Non-pigmented ciliary epithelial cell (primary cell): Measurements from ENCODE around the gene TMCO6.
"Not testable (repeated sequence)": the region's sequence is repeated elsewhere in the genome, so short reads cannot be mapped to it uniquely, and the experiment has no call there.

Source experiments
- DNase-seq: peaks from one replicate; pipeline ENCODE4 v3.0.0-alpha.2; 2010; ENCODE audit warnings: low read depth

The TMCO6 gene

DNA sequence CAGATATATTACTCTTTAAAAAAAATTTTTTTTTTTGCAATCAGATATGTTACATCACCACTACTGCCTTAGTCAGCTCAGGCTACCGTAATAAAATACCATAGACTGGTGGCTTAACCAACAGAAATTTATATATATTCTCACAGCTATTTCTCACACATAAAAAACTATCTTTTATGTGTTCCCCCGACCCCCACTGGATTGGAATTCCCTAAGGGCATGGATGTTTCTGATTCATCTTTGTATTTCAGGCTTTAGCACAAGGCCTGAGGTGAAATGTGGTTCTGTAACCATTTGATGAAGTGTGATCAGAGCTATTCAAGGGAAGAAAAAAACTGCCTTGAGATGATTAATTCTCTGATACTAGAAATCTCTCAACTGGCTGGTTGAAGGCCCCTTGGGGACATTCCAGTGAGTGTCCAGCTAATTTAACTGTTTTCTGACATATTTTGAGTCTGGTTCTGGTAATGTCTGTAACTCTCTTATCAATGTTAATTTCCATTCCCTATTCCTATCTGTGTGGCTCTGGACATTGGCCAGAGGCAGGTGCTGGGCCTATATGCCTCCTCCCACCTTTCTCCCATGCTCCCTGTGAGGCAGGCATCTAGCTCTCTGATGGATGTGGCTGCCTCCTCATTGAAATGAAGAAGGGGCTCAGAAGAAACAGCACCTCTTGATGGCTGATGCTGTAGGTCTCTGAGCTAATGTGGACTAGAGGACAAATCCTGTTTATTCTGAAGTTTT lies 8.8 kb upstream of the TMCO6 start:
- no peak for DNase-seq

DNA sequence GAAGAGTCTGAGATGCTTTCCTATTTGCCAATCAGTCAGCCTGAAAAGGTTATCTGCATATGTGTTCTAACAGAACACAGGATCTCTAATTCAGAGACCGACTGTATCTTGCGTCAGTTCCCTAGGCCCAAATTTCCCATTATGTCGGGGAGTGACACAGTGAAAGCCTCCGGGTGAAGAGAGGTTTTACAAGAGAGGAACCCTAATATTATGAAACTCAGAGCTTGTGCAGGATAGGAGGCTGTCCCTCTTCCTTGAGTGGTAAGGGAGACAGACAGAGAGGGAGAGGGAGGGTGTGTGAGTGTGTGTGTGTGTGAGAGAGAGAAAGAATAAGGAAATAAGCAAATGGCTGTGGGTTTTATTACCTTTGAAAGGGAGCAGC lies 8.2 kb upstream of the TMCO6 start:
- no peak for DNase-seq

DNA sequence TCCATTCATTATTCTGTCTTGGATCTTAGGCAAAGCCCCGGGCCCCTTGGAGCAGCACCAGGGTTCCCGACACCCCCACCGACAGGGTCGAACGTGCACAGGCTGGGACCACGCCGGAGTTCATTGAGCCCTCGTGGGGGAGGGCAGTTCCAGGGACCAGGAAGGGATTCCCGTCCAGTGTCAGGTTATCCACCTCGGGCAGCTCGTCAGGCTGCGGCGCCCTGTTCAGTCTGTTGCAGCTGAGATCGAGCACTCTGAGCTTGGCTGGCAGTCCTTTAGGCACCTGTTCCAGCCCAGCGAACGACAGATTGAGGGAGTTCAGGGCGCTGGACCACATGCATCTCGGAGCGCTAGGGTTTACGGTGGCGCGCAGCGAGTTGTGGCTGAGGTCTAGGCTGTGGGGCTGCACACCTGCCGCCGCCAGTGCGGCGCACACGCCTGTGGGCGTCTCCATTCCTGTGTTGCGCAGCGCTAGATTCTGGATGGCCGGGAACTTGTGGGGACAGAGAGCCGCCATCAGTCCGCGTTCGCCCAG lies 7.4 kb upstream of the TMCO6 start:
- no peak for DNase-seq

DNA sequence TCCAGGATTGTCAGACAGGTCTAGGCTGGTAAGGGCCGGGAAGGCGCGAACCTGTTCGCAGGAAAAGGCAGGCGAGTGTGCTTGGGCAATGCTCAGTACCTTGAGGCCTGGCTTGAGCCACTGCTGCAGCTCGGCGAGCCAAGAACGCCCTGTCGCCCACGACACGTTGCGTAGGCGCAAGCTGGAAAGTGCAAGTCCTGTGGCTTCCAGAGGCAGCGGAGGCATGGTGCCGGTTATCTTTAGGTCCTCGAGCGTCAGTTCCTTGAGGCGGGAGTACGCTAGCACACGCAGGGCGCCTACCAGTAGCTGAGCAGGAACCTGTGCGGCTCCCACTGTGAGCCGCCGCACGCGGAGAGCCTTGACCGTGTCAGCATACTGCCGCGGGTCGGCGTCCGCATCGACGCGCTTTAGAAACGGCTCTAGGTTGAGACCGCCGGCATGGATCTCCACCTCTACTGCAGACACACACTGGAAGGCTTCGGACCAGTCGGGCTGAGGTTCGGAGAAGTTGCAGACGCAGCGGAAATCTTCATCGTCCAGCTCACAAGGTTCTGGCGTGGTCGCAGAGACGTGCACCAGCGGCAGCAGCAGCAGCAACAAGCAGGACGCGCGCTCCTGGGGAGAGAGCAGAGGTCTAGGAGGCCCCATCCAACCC lies 6.8 kb upstream of the TMCO6 start:
- no peak for DNase-seq

DNA sequence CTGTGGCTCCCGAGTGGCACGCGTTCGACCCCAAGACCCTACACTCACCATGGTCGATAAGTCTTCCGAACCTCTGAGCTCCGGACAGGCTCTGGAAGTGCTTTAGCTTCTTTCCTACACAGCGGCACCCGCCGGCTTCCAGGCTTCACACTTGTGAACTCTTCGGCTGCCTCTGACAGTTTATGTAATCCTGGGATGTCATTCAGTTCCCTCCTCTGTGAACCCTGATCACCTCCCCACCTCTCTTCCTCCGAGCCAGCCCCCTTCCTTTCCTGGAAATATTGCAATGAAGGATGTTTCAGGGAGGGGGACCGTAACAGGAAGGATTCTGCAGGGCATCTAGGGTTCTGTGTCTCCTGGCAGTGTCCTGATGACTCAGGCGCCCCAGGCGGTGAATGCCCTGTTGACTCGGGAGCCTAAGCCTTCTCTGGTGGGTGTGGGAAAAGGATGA lies 6.2 kb upstream of the TMCO6 start, which contains the start of gene CD14:
TSS of gene CD14 (minus strand) at position 155 of the 451 bp plus-strand sequence. CDS start at position 51, 104 bp downstream.
- DNase-seq: no peak

DNA sequence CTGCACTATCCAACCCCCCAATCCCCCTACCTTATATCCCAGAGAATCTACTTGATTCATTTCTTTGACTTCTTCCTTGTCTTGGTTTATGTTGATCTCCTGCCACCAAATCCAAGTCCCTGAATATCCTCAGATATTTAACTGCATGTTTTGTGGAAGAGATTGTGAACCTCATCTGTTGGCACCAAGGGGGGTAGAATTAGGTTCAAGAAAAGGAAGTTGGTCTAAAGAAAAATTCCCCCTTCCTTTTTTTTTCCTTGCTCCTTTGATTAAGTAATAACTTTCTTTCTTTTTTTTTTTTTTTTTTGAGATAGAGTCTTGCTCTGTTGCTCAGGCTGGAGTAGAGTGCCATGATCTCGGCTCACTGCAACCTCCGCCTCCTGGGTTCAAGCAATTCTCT lies 5.8 kb upstream of the TMCO6 start:
- no peak for DNase-seq

DNA sequence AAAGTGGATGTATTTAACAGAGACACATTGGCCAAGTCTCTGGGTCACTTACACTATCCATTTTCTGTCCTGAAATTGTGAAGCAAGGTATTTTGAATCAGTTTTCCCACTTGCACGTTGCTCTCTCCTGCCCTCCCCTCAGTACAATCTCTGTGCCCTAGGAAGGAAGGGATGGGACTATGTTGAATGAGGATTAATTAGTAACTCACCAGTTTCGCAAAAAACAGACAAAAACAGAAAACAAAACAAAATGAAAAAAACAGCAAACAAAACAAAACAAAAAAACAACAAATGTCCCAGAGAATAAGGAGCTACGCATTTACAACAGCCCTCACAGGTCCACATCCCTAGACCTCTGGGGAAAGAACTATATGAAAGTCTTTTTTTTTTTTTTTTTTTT lies 5.1 kb upstream of the TMCO6 start:
- DNase-seq: no peak

DNA sequence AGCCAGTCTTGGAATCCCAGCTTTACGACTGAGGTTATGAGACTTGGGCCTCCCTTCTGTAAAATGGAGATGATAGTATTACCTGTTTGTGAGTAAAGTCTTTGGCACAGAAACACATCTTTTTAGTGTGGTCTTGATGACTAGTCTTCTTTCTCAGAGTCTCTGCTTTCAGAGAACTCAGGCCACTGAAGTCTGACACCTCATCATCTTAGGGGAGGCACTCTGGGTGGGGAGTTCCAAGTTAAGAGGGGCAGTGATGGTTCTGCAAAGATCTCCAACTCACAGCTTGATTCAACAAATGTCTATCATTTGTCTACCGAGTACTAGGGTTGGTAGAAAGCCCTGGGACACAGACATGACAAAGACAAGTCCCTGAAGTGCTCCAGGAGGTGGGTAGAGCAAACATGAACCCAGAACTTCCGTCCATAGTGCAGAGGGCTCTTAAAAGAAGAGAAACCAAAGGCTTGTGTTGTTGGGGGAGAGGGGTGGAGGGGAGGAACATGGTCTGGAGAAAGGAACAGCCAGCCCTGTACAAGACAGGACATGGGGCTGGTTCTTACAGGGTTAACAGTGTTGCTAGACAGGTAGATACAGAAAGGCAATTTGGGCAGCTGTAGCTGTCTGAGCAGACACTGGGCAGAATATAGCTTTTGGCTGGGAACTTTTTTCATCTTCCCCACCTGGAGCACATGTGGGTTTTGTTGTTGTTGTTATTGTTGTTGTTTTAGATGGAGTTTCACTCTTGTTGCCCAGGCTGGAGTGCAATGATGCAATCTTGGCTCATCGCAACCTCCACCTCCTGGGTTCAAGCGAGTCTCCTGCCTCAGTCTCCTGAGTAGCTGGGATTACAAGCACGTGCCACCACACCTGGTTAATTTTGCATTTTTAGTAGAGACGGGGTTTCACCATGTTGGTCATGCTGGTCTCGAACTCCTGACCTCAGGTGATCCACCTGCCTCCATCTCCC lies 3.7 kb upstream of the TMCO6 start:
- no peak for DNase-seq

DNA sequence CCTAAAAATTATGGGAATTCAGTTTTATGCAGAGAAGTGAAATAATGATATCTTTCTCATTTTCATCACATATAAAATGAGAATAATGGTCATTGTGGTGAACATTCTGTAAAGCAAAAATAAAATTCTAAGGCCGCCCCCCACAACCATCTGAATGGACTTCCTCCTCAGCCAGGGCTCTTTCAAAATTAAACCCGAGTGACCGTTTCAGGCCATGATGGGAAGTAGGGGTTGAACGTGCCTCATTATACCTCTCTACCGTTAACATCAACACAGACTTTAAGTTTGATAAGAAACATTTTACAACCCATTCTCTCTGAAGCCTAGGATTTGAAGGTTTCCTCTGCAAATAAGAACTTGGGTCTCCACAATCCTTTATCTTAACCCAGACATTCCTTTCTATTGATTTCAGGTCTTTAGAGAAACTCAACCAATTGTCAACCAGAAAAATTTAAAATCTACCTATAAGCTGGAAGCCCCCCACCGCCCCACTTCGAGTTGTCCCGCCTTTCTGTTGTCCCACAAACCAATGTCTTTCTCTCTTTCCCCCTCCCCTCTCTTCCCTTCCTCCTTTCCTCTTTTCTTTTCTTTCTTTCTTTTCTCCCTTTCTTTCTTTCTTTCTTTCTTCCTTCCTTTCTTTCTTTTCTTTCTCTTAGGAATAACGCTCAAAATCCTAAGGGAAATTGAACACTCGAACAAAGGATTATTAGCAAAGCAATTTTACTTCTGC lies 1.7 kb upstream of the TMCO6 start:
- DNase-seq: no peak

DNA sequence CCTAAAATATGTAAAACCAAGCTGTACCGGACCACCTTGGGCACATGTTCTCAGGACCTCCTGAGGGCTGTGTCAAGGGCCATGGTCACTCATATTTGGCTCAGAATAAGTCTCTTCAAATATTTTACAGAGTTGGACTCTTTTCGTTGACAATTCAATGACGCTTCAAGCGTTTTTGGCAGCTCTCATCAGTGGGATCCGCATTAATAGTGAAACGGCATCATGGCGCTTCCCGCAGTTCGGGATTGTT lies 428 bp upstream of the TMCO6 start:
- DNase-seq: not testable (repeated sequence)

DNA sequence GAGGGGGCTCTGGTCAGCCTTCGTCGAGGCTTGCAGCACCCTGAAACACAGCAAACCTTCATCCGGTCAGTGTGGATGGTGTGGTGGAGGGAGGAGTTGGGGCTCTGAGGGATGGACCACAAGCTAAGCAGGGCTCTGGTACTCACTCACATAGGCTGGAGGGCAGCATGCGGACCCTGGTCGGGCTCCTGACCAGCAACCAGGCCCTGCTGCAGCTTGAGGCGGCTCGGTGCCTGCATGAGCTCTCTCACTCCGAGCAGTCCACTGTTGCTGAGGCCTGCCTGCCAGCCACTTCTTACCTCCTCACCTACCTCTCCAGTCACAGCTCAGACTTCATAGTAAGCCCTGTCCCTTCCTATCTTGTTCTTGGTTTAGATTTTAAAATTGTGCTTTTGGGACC lies 2.5 kb downstream of the TMCO6 start:
- DNase-seq: no peak

DNA sequence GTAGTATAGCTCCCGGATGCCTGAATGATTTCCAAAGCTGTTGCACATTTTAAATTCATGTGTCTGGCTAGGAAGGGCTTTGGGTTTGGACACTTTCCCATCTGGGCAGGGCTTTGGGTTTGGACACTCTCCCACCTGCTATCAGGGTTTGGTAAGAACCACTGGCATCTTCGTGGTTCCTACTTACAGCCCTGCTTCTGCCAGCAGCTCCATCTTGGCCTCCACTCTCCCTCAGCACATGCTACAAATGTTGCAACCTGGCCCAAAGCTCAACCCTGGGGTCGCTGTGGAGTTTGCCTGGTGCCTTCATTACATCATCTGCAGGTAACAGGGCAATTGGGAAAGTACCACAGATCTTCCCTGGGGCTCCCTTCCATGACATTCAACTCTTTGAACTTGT lies 3.5 kb downstream of the TMCO6 start:
- DNase-seq: no peak

DNA sequence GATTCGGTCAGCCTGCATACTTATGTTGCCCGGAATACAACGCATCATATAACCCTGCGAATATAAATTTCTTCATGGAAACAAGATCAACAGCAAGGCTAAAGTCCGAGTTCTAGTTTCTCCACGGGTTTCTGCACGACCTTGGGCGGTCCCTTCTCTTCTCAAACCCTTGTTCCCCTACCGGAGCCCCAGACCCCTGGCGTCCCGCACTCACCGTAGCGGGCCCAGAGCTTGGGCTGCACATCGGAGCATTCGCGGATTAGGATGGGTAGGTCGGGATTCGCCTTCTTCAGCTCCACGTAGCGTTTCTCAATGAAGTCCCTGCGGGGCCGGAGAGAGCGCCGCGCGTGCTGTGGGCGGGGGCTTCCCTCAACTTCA lies 7.8 kb downstream of the TMCO6 start:
- DNase-seq: no peak

DNA sequence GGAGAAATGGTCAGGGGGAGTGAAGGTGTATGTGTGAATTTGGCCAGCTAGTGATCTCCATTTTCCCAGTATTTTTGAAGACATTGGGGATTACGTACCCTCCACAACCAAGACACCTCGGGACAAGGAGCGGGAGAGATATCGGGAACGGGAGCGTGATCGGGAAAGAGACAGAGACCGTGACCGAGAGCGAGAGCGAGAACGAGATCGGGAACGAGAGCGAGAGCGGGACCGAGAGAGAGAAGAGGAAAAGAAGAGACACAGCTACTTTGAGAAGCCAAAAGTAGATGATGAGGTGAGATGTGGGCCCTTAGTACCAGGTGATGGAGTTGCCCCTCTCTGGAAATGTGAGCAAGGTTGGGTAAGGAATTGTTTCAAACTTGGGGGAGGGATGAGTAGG lies 19.6 kb downstream of the TMCO6 start:
- DNase-seq: no peak

DNA sequence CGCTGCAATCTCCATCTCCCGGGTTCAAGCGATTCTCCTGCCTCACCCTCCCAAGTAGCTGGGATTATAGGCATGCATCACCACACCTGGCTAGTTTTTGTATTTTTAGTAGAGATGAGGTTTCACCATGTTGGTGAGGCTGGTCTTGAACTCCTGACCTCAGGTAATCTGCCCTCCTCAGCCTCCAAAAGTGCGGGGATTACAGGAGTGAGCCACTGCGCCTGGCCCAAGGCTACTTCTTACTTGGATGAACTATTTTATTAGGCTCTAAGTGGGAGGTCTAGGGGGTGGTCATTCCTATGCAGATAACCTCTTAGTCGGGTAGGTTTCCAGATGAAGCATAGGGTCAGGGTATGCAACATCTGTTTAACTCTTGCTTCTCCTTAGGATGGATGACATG lies 21.1 kb downstream of the TMCO6 start:
- not testable (repeated sequence) for DNase-seq

DNA sequence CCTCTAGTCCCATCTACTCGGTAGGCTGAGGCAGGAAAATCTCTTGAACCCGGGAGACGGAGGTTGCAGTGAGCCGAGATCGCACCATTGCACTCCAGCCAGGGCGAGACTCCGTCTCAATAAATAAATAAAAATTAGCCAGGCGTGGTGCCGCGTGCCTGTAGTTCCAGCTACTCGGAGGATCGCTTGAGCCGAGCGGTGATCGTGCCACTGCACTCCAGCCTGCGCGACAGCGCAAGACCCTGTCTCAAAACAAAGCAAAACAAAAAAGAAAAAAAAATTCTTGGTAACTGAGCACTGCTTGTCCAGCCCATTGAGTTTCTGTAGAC lies 24.7 kb downstream of the TMCO6 start:
- DNase-seq: no peak

DNA sequence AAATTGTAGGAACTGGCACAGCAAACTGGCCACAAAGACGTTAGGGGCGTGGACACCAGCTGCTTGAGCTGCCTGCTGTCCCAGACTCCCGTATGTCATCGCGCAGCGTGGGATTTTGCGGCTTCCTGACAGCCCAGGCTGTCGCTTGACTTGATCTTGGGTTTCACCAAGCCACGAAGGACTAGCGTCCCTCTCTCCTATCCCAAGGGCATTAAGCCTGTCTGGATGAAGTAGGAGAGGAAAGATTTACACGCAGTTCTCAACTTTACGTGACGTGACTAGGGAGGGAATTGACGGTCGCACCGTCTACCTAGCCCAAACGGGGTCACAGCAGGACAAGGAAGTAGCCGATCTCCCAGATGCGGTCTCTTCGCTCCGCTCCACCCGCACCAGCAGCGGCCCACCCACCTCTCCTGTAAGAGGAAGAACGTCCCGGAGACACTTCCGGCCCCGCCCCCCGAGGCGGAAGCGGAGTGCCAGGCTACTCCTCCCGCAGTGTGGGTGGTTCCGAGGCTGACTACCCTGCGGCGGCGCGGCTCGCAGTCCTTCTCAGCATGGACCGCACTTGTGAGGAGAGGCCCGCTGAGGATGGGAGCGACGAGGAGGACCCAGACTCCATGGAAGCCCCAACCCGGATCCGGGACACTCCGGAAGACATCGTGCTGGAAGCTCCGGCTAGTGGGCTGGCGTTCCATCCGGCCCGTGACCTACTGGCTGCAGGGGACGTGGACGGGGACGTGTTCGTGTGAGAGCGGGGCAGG lies 25.3 kb downstream of the TMCO6 start, which contains the start of gene WDR55:
TSS of gene WDR55 (plus strand) at position 546 of the 761 bp plus-strand sequence. CDS start at position 555, 9 bp downstream.
- peak; percentile 52 for DNase-seq

DNA sequence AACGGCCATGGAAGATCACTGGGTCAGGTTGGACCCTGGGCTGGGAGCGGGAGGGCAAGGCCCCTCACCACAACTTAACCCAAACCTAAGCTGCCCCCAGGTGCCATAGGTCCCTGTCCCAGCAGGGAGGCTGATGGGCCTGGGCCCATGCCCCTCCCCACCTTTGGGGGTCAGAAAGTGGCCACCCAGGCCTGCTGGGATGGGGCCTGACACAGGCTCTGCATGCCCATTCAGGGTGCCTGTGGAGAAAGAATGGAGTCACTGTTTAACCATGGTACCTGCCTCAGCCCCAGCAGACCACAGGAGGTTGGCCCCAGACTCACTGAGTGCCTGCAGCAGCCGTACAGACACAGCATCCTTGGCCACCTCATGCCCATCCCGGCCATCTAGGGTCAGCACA lies 31.8 kb downstream of the TMCO6 start:
- not testable (repeated sequence) for DNase-seq

DNA sequence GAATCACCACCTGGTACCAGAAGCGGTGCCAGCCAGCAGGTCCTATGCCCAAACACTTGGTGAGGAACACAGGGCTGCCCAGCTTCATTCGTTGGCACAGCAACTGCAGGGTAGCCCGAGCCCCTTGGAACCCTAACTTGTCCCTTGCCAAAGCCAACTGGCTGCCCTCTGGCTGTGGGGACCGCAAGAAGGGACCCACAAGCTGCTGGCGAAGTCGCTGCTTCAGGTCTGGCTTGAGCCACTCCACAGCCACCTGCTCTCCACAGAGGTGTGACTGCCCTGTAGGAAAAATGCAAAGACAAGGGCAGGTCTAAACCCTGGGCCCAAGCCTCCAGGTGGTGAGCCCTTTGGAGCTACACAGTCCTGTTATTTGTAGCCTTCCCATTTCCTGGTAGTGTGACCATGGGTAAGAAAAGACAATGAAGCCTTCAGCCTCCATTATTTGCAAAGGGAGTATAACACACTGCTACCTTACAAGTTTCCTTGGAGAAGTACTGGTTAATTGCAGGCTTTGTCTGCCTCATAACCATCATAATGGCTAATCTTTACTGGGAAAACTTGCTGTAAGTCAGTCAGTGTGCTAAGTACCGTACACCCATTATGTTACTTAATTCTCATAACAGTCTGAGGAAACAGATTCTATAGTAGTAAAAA lies 32.3 kb downstream of the TMCO6 start:
- no peak for DNase-seq

DNA sequence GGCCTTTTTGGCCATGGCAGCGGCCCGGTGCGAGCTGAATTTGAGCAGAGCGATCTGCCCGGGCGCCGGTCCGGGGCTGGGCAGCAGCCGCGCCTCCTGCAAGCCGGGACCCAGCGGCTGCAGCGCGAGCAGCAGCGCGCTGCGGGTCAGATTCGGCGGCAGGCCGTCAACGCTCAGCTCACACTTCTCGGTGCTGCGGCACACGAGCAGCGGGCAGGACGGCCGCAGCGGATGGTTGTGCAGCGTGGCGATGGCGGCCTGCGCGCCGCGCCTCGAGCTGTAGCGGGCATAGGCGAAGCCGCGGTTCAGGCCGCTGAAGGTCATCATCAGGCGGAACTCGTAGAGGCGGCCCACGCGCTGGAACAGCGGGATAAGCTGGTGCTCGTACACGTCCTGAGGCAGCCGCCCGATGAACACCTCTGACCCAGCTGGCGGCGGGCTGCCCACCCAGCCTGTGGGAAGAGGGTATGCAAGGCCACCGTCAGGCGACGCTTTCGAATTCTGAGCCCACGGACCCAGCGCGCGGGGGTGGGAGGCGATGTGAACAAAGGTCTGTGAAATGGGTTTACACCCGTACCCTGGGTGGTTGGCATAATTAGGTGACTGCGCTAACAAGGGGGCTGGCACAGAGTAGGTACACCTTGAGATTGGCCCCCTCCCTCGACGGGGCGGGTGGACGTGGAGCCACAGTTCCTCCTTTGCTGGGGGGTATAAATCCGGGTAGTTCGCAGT lies 33.4 kb downstream of the TMCO6 start:
- DNase-seq: no peak
